OCI-LY7 (cell line): ENCODE data around the gene KLHL13. TPM values are rescaled to one million over a fixed set of nuclear protein-coding genes. Genes with fewer than 3 reads are reported as not detected.
"Not testable (repeated sequence)": the region's sequence is repeated elsewhere in the genome, so short reads cannot be mapped to it uniquely, and the experiment has no call there.

Source experiments
- BruUV-seq: library from RNA; stranded (reverse); fragments of 400-500 nt; replicated peaks from 2 replicates; lab custom pipeline; 2021; lab: Mats Ljungman, UMichigan
- CTCF ChIA-PET: fragments of 300-600 bp; sonication (Branson Sonifier 250); formaldehyde crosslinking; loops from one replicate; lab custom pipeline; 2022; ENCODE audit warnings: antibody characterized with exemption; ENCODE audit not compliant: unreplicated experiment; lab: Charles Lee
- POLR2A ChIA-PET: fragments of 300-600 bp; sonication (Branson Sonifier 250); formaldehyde crosslinking; loops from one replicate; lab custom pipeline; 2022; ENCODE audit warnings: antibody characterized with exemption; lab: Charles Lee
- DNase-seq: peaks from one replicate; pipeline ENCODE4 v3.0.0-alpha.2; 2015; ENCODE audit warnings: low spot score
- H2AFZ ChIP-seq: fragments of 200-600 bp; sonication (generic), shearing (Covaris generic); 2 replicates; pipeline ENCODE4 v1.6.1; 2014; ENCODE audit warnings: mild to moderate bottlenecking, antibody characterized with exemption, low read length, moderate library complexity
- H3K27ac ChIP-seq: fragments of 200-600 bp; sonication (generic); 2 replicates; pipeline ENCODE4 v1.5.1; 2014; ENCODE audit warnings: mixed run types, low read depth, mild to moderate bottlenecking, moderate library complexity, low read length, inconsistent platforms; ENCODE audit not compliant: poor library complexity, severe bottlenecking
- H3K36me3 ChIP-seq: fragments of 200-600 bp; sonication (generic); 2 replicates; pipeline ENCODE4 v1.6.1; 2014; ENCODE audit warnings: mild to moderate bottlenecking, antibody characterized with exemption, low read length, moderate library complexity, mixed read lengths; ENCODE audit not compliant: insufficient read depth
- H3K4me1 ChIP-seq: fragments of 200-600 bp; sonication (generic); 2 replicates; pipeline ENCODE4 v1.5.1; 2014; ENCODE audit warnings: mild to moderate bottlenecking, low read length; ENCODE audit not compliant: insufficient read depth, poor library complexity, severe bottlenecking
- H3K4me2 ChIP-seq: fragments of 200-600 bp; sonication (generic); 2 replicates; pipeline ENCODE4 v1.6.1; 2014; ENCODE audit warnings: mild to moderate bottlenecking, low read length
- H3K4me3 ChIP-seq: fragments of 200-600 bp; sonication (generic); 2 replicates; pipeline ENCODE4 v1.5.1; 2014; ENCODE audit warnings: mild to moderate bottlenecking, low read depth, low read length; ENCODE audit not compliant: poor library complexity, severe bottlenecking
- H3K79me2 ChIP-seq: fragments of 200-600 bp; sonication (generic); 2 replicates; pipeline ENCODE4 v1.6.1; 2016; ENCODE audit warnings: low read depth, mild to moderate bottlenecking, low read length, moderate library complexity, mixed read lengths; ENCODE audit not compliant: insufficient read depth
- H3K9me2 ChIP-seq: fragments of 200-600 bp; sonication (generic); 2 replicates; pipeline ENCODE4 v1.6.1; 2016; ENCODE audit warnings: mild to moderate bottlenecking, low read length, mixed read lengths; ENCODE audit not compliant: insufficient read depth
- H3K9me3 ChIP-seq: fragments of 200-600 bp; sonication (generic); 2 replicates; pipeline ENCODE4 v1.6.1; 2014; ENCODE audit warnings: mild to moderate bottlenecking, mixed run types, low read length, mixed read lengths
- H4K20me1 ChIP-seq: fragments of 200-600 bp; sonication (generic); 2 replicates; pipeline ENCODE4 v1.6.1; 2014; ENCODE audit warnings: mild to moderate bottlenecking, antibody characterized with exemption, low read length, moderate library complexity, mixed read lengths; ENCODE audit not compliant: insufficient read depth
- EZH2phosphoT487 ChIP-seq: fragments of 200-600 bp; sonication (generic); IDR thresholded peaks from 2 replicates; pipeline ENCODE4 v1.6.1; 2018; ENCODE audit warnings: low read depth, borderline replicate concordance, mild to moderate bottlenecking, mixed run types, antibody characterized with exemption, low read length, moderate library complexity, mixed read lengths
- intact Hi-C: fragments of 100-400 bp; cut with micrococcal nuclease; formaldehyde crosslinking; loops from one replicate; pipeline ENCODE4 v1.10.0; 2022; ENCODE audit not compliant: unreplicated experiment
- total RNA-seq, 2 experiments: library from RNA; depleted of rRNA in 1 of 2; stranded (reverse); fragments of >200 nt in 1 of 2; shearing (Covaris generic) in 1 of 2; gene quantifications; 2 replicates each; pipeline ENCODE4 v1.2.3, GENCODE V29; 2014 to 2022
- TF ChIP-seq, protein P1 (sequence below): fragments of 200-600 bp; sonication (generic); conservative IDR thresholded peaks from 2 replicates; pipeline ENCODE4 v1.5.1; 2014; ENCODE audit warnings: mild to moderate bottlenecking, antibody characterized with exemption, low read length, moderate library complexity, mixed read lengths

Gene KLHL13
- total RNA-seq, 2 experiments from 2014 or later, result not detected

DNA sequence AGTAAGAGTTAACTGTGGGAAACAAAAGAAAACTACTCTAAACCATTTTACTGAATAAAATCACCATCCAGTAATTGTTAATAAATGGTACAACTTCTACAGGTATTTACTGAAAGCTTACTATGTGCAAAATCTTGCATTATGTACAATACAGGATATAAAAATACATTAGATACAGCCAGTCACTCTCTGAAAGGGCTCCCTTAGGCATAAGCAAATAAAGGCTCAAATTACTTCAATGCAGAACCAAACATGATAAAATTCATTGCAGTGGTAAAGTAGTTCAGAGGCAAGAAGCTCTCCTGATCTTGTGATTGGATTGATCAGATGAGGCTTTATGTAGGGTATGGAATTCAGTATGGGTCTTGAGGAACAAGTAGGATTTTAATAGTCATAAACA, 100.2 kb downstream of the KLHL13 start:
- intact Hi-C loops, result no loop called here
- H3K9me2 ChIP-seq, result no peaks in the 10 kb centered on the region
- H3K9me3 ChIP-seq, result no peaks in the 10 kb centered on the region
- no peaks in the 10 kb centered on the region for H3K79me2 ChIP-seq
- H3K36me3 ChIP-seq, result no peaks in the 10 kb centered on the region
- no peak overlapping the region for H3K4me2 ChIP-seq
- no peak overlapping the region for H3K27ac ChIP-seq
- H3K4me3 ChIP-seq, result no peak overlapping the region
- CTCF ChIA-PET, result no interaction called here
- H3K4me1 ChIP-seq, result no peaks in the 10 kb centered on the region
- no TSS peak for BruUV-seq
- POLR2A ChIA-PET, result no interaction called here
- H4K20me1 ChIP-seq, result no peaks in the 10 kb centered on the region
- TF ChIP-seq, protein P1, sequence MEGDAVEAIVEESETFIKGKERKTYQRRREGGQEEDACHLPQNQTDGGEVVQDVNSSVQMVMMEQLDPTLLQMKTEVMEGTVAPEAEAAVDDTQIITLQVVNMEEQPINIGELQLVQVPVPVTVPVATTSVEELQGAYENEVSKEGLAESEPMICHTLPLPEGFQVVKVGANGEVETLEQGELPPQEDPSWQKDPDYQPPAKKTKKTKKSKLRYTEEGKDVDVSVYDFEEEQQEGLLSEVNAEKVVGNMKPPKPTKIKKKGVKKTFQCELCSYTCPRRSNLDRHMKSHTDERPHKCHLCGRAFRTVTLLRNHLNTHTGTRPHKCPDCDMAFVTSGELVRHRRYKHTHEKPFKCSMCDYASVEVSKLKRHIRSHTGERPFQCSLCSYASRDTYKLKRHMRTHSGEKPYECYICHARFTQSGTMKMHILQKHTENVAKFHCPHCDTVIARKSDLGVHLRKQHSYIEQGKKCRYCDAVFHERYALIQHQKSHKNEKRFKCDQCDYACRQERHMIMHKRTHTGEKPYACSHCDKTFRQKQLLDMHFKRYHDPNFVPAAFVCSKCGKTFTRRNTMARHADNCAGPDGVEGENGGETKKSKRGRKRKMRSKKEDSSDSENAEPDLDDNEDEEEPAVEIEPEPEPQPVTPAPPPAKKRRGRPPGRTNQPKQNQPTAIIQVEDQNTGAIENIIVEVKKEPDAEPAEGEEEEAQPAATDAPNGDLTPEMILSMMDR, result no peak
- TF ChIP-seq EZH2phosphoT487, result no peak
- no peak overlapping the region for H2AFZ ChIP-seq
- no peak for DNase-seq

DNA sequence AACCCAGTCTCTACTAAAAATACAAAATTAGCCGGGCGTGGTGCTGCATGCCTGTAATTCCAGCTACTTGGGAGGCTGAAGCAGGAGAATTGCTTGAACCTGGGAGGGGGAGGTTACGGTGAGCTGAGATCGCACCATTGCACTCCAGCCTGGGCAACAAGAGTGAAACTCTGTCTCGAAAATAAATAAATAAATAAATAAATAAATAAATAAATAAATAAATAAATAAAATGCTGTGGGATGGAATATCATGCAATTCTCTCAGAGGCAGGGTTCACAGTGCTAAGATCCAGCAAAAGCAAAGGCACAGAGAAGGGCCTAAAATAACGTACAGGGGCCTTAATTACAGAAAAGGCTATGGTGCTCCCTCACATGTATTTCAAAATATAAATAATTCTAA, 114.2 kb downstream of the KLHL13 start:
- H3K4me1 ChIP-seq, CTCF ChIA-PET, H3K36me3 ChIP-seq, H3K79me2 ChIP-seq, H3K4me2 ChIP-seq, H3K9me2 ChIP-seq, H3K27ac ChIP-seq, BruUV-seq, H3K9me3 ChIP-seq, H3K4me3 ChIP-seq, intact Hi-C loops, DNase-seq, POLR2A ChIA-PET, H2AFZ ChIP-seq, H4K20me1 ChIP-seq: not testable (repeated sequence)

DNA sequence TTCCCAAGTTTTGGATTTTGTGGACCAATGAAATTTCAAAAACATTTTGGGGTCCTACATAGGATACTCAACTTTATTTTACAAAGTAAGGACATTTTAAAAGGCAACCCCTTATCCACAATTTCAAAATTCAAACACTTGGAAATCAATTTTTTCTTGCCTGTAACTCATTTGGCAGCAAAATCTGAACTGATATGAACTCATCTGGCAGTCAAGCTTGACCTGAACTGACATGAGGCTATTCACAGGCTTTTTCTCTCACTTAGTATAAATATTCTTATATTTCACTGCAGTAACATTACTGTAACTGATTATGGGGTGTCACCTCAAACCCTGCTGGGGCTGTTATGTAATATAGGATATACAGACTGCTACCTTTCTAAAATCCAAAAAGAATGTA, 116.1 kb downstream of the KLHL13 start:
- H2AFZ ChIP-seq, result no peak overlapping the region
- BruUV-seq, result no TSS peak
- H3K36me3 ChIP-seq, result no peaks in the 10 kb centered on the region
- ChIA-PET POLR2A (no interaction called here), CTCF (no interaction called here)
- H3K4me2 ChIP-seq, result no peak overlapping the region
- no peaks in the 10 kb centered on the region for H3K9me2 ChIP-seq
- H3K4me3 ChIP-seq, result no peak overlapping the region
- no peak for TF ChIP-seq EZH2phosphoT487
- TF ChIP-seq, protein P1, result no peak
- H3K27ac ChIP-seq, result no peak overlapping the region
- no peaks in the 10 kb centered on the region for H3K79me2 ChIP-seq
- no peak for DNase-seq
- H4K20me1 ChIP-seq, result no peaks in the 10 kb centered on the region
- H3K9me3 ChIP-seq, result no peaks in the 10 kb centered on the region
- H3K4me1 ChIP-seq, result no peaks in the 10 kb centered on the region
- intact Hi-C loops, result no loop called here
